ENCODE results near the gene TRIM31. TPM values are rescaled to one million over a fixed set of nuclear protein-coding genes. Genes with fewer than 3 reads are reported as not detected.

Gene TRIM31
- total RNA-seq, 1 experiment from 2014 or later, result not detected

DNA sequence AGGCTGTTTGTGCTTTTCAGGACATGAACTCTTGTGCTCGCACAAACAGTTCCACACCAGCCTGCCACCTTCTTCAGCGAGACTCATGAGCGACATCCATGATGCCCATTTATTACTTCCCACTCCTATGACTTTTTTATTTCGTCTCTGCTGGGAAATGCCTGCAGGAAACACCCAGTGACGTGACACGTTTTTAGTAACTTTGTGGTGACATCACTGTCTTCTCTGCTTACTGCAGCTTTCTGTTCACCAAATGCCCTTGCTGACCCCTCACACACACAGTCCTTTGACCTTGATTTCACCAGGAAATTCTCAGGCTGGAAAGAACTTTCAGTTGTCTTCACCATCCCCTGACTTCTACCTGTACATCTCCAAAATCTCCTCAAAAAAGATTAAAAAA, 31.9 kb upstream of the TRIM31 start:
- no peak overlapping the region for H3K27ac ChIP-seq (ENCODE audit: insufficient read length, low read depth, low read length)
- H2AK5ac ChIP-seq (ENCODE audit: insufficient read length, low read length), result no peak overlapping the region
- H3T11ph ChIP-seq (ENCODE audit: low read length), result no peak overlapping the region
- H3K23ac ChIP-seq (ENCODE audit: insufficient read length, low read depth, low read length), result no peak overlapping the region
- no peak overlapping the region for H3K18ac ChIP-seq (ENCODE audit: insufficient read length, low read depth, low read length)
- no peaks in the 10 kb centered on the region for H3K79me2 ChIP-seq (ENCODE audit: insufficient read depth, low read length)
- Mint-ChIP-seq H3K9me3 (no peaks in the 10 kb centered on the region), H3K27ac (no peak overlapping the region), H3K36me3 (ENCODE audit: insufficient read depth in 1 of 3, low read depth in 3 of 3) (no peaks in the 10 kb centered on the region), H3K4me3 (no peak overlapping the region), H3K4me1 (peaks cover 8 to 9% of the 10 kb centered on the region in 2 experiments), H3K27me3 (ENCODE audit: low read depth) (peaks cover 53% of the 10 kb centered on the region)
- DNase-seq, result no peak
- H4K5ac ChIP-seq (ENCODE audit: insufficient read length, low read depth, low read length), result no peak overlapping the region
- H2AFZ ChIP-seq (ENCODE audit: low read length), result no peak overlapping the region
- H3K56ac ChIP-seq (ENCODE audit: insufficient read length, low read depth, low read length), result no peak overlapping the region
- H3K14ac ChIP-seq (ENCODE audit: insufficient read depth, low read length), result no peak overlapping the region
- H2BK20ac ChIP-seq (ENCODE audit: low read depth, low read length, poor library complexity, severe bottlenecking), result no peak overlapping the region
- H4K20me1 ChIP-seq (ENCODE audit: control insufficient read depth, insufficient read depth, insufficient read length), result no peaks in the 10 kb centered on the region
- WGBS (ENCODE audit: extremely low coverage, insufficient read length, low lambda C conversion rate), result no CpG with 5 or more reads among the region's 6 CpGs
- no peak overlapping the region for H3K4ac ChIP-seq (ENCODE audit: low read depth, low read length)
- no peak overlapping the region for H3K9ac ChIP-seq (ENCODE audit: extremely low read depth, insufficient read length, low read length)
- H2BK15ac ChIP-seq (ENCODE audit: low read depth, low read length), result no peak overlapping the region
- H4K91ac ChIP-seq (ENCODE audit: insufficient read length, low read depth, low read length), result no peak overlapping the region
- H3K4me2 ChIP-seq (ENCODE audit: insufficient read depth, insufficient read length, low read length), result no peak overlapping the region
- no peak overlapping the region for H2BK12ac ChIP-seq (ENCODE audit: insufficient read length, low read depth, low read length)
- H2BK5ac ChIP-seq (ENCODE audit: insufficient read length, low read length), result no peak overlapping the region
- H3K79me1 ChIP-seq (ENCODE audit: insufficient read depth, low read depth, low read length, poor library complexity, severe bottlenecking), result no peaks in the 10 kb centered on the region
- TF ChIP-seq, protein P1, sequence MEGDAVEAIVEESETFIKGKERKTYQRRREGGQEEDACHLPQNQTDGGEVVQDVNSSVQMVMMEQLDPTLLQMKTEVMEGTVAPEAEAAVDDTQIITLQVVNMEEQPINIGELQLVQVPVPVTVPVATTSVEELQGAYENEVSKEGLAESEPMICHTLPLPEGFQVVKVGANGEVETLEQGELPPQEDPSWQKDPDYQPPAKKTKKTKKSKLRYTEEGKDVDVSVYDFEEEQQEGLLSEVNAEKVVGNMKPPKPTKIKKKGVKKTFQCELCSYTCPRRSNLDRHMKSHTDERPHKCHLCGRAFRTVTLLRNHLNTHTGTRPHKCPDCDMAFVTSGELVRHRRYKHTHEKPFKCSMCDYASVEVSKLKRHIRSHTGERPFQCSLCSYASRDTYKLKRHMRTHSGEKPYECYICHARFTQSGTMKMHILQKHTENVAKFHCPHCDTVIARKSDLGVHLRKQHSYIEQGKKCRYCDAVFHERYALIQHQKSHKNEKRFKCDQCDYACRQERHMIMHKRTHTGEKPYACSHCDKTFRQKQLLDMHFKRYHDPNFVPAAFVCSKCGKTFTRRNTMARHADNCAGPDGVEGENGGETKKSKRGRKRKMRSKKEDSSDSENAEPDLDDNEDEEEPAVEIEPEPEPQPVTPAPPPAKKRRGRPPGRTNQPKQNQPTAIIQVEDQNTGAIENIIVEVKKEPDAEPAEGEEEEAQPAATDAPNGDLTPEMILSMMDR (conservative IDR thresholded peaks at IDR 0.05), result no peak
- no peaks in the 10 kb centered on the region for H3K27me3 ChIP-seq (ENCODE audit: insufficient read depth, low read length)
- no peak overlapping the region for H2BK120ac ChIP-seq (ENCODE audit: low read depth, low read length, poor library complexity, severe bottlenecking)
- H3K9me3 ChIP-seq (ENCODE audit: control insufficient read depth, low read depth, low read length), result no peaks in the 10 kb centered on the region
- no peak overlapping the region for H4K8ac ChIP-seq (replicated peaks; ENCODE audit: insufficient read length, low read depth, low read length)
- H3K23me2 ChIP-seq (ENCODE audit: insufficient read length, low read depth, low read length, poor library complexity, severe bottlenecking), result no peaks in the 10 kb centered on the region
- H3K4me1 ChIP-seq (ENCODE audit: insufficient read depth, low read length), result peaks cover 3% of the 10 kb centered on the region; the same call in 1 of the 2 replicates
